HK-2 (cell line): ENCODE measurements around the gene IL18RAP.

Source experiments
- DNase-seq: peaks from one replicate; pipeline ENCODE4 v3.0.0-alpha.2; 2018; ENCODE audit not compliant: unreplicated experiment

IL18RAP gene

GRCh38 chr2:102453501-102453900 lies 30.5 kb downstream of the IL18RAP start:
- DNase-seq, result no peak

- DNase-seq, result no peak
These were observed 32.2 kb downstream of the IL18RAP start for GRCh38 chr2:102455061-102455670.

- no peak for DNase-seq
These were observed 37.5 kb downstream of the IL18RAP start for GRCh38 chr2:102460467-102460866.

GRCh38 chr2:102461188-102461587 lies 38.2 kb downstream of the IL18RAP start:
- no peak for DNase-seq

GRCh38 chr2:102463160-102463559 lies 40.2 kb downstream of the IL18RAP start:
- no peak for DNase-seq

- DNase-seq, result no peak
These were observed 47.2 kb downstream of the IL18RAP start for GRCh38 chr2:102470168-102470567.

GRCh38 chr2:102473020-102473419 lies 50.1 kb downstream of the IL18RAP start, which contains the start of gene SLC9A4:
SLC9A4 (plus strand) TSS chr2:102473226; CDS start chr2:102473760, 534 bp downstream.
- DNase-seq, result peak; percentile 31

- DNase-seq, result no peak
These were observed 50.7 kb downstream of the IL18RAP start for GRCh38 chr2:102473631-102474030.

- no peak for DNase-seq
These were observed 51.8 kb downstream of the IL18RAP start for GRCh38 chr2:102474785-102475184.

- DNase-seq, result no peak
These were observed 55.9 kb downstream of the IL18RAP start for GRCh38 chr2:102478686-102479470.

- DNase-seq, result no peak
These were observed 57.6 kb downstream of the IL18RAP start for GRCh38 chr2:102480285-102481195.

- DNase-seq, result no peak
These were observed 59.0 kb downstream of the IL18RAP start for GRCh38 chr2:102481931-102482330.

GRCh38 chr2:102483086-102483485 lies 60.1 kb downstream of the IL18RAP start:
- no peak for DNase-seq

- DNase-seq, result no peak
These were observed 61.5 kb downstream of the IL18RAP start for GRCh38 chr2:102484310-102485061.

GRCh38 chr2:102485147-102485785 lies 62.3 kb downstream of the IL18RAP start:
- DNase-seq, result no peak

- no peak for DNase-seq
These were observed 64.2 kb downstream of the IL18RAP start for GRCh38 chr2:102486941-102487702.

GRCh38 chr2:102487761-102488462 lies 65.0 kb downstream of the IL18RAP start:
- peak; percentile 67 for DNase-seq

GRCh38 chr2:102489646-102490045 lies 66.7 kb downstream of the IL18RAP start:
- DNase-seq, result no peak

GRCh38 chr2:102492006-102492405 lies 69.0 kb downstream of the IL18RAP start:
- no peak for DNase-seq

GRCh38 chr2:102494570-102494969 lies 71.6 kb downstream of the IL18RAP start:
- no peak for DNase-seq
